Trophoblast cell (in vitro differentiated cells and primary cell): Measurements from ENCODE around the gene NCS1.

Experiments used
- DNase-seq, 2 donors: peaks; one replicate each; pipeline ENCODE4 v3.0.0-alpha.2; 2016
- H2AFZ ChIP-seq: 2 replicates; pipeline ENCODE4 v1.6.1; 2013; ENCODE audit warnings: low read length, moderate library complexity, mild to moderate bottlenecking; ENCODE audit not compliant: insufficient read depth, poor library complexity
- H2AK5ac ChIP-seq: 2 replicates; pipeline ENCODE4 v1.6.1; 2013; ENCODE audit warnings: mild to moderate bottlenecking, low read length
- H2BK120ac ChIP-seq: 2 replicates; pipeline ENCODE4 v1.6.1; 2013; ENCODE audit warnings: low read length, mild to moderate bottlenecking, moderate library complexity; ENCODE audit not compliant: insufficient read depth, poor library complexity
- H2BK12ac ChIP-seq: 2 replicates; pipeline ENCODE4 v1.6.1; 2013; ENCODE audit warnings: mild to moderate bottlenecking, low read length, moderate library complexity
- H2BK5ac ChIP-seq: 2 replicates; pipeline ENCODE4 v1.6.1; 2013; ENCODE audit warnings: low read length, low read depth, moderate library complexity, mild to moderate bottlenecking; ENCODE audit not compliant: poor library complexity
- H3K14ac ChIP-seq: 2 replicates; pipeline ENCODE4 v1.6.1; 2013; ENCODE audit warnings: mild to moderate bottlenecking, low read length
- H3K18ac ChIP-seq: 2 replicates; pipeline ENCODE4 v1.6.1; 2013; ENCODE audit warnings: mild to moderate bottlenecking, low read length
- H3K23ac ChIP-seq: 2 replicates; pipeline ENCODE4 v1.6.1; 2013; ENCODE audit warnings: low read length
- H3K27ac ChIP-seq: 2 replicates; pipeline ENCODE4 v1.5.1; 2013; ENCODE audit warnings: low read depth, mild to moderate bottlenecking, inconsistent platforms, low read length, moderate library complexity
- H3K27me3 ChIP-seq: 2 replicates; pipeline ENCODE4 v1.6.1; 2013; ENCODE audit warnings: inconsistent platforms, mild to moderate bottlenecking, low read length, moderate library complexity; ENCODE audit not compliant: insufficient read depth
- H3K36me3 ChIP-seq, 2 experiments: 1 replicate in 1 of 2; 2 replicates in 1 of 2; pipeline ENCODE4 v1.6.1; 2013; ENCODE audit warnings: low read length in 2 of 2, mild to moderate bottlenecking in 2 of 2, moderate library complexity in 1 of 2; ENCODE audit not compliant: insufficient read depth in 2 of 2, control insufficient read depth in 1 of 2
- H3K4ac ChIP-seq: 2 replicates; pipeline ENCODE4 v1.6.1; 2013; ENCODE audit warnings: low read depth, mild to moderate bottlenecking, low read length, moderate library complexity
- H3K4me1 ChIP-seq, 2 experiments: 1 replicate in 1 of 2; 2 replicates in 1 of 2; pipeline ENCODE4 v1.6.1; 2013; ENCODE audit warnings: low read length in 2 of 2, mild to moderate bottlenecking in 2 of 2, moderate library complexity in 1 of 2; ENCODE audit not compliant: insufficient read depth in 2 of 2, control insufficient read depth in 1 of 2
- H3K4me2 ChIP-seq: 2 replicates; pipeline ENCODE4 v1.6.1; 2013; ENCODE audit warnings: inconsistent platforms, mild to moderate bottlenecking, low read length, moderate library complexity
- H3K4me3 ChIP-seq: 2 replicates; pipeline ENCODE4 v1.5.1; 2013; ENCODE audit warnings: mild to moderate bottlenecking, low read depth, low read length, inconsistent platforms
- H3K79me1 ChIP-seq: one replicate; pipeline ENCODE4 v1.6.1; 2013; ENCODE audit warnings: low read length
- H3K79me2 ChIP-seq: 2 replicates; pipeline ENCODE4 v1.6.1; 2013; ENCODE audit warnings: low read length, mild to moderate bottlenecking; ENCODE audit not compliant: control insufficient read depth, insufficient read depth, poor library complexity
- H3K9ac ChIP-seq: 2 replicates; pipeline ENCODE4 v1.6.1; 2013; ENCODE audit warnings: mild to moderate bottlenecking, low read length
- H3K9me3 ChIP-seq: 2 replicates; pipeline ENCODE4 v1.6.1; 2013; ENCODE audit warnings: low read depth, mild to moderate bottlenecking, control low read depth, inconsistent platforms, low read length; ENCODE audit not compliant: insufficient read depth
- H4K12ac ChIP-seq: 2 replicates; pipeline ENCODE4 v1.6.1; 2013; ENCODE audit warnings: low read depth, mild to moderate bottlenecking, low read length, moderate library complexity
- H4K8ac ChIP-seq: 2 replicates; pipeline ENCODE4 v1.6.1; 2013; ENCODE audit warnings: low read depth, mild to moderate bottlenecking, low read length, moderate library complexity
- H4K91ac ChIP-seq: one replicate; pipeline ENCODE4 v1.6.1; 2013; ENCODE audit warnings: low read depth, mild to moderate bottlenecking, low read length, moderate library complexity
- WGBS: extraction: QIAGEN DNeasy Blood & Tissue Kit; methylation state at CpG from one replicate; pipeline ENCODE4 v1.1.7; 2013; ENCODE audit warnings: missing lambda C conversion rate; ENCODE audit not compliant: insufficient read length, insufficient coverage; ENCODE audit errors: extremely low coverage; 5-methylcytosine and 5-hydroxymethylcytosine counted together

Gene NCS1

DNA sequence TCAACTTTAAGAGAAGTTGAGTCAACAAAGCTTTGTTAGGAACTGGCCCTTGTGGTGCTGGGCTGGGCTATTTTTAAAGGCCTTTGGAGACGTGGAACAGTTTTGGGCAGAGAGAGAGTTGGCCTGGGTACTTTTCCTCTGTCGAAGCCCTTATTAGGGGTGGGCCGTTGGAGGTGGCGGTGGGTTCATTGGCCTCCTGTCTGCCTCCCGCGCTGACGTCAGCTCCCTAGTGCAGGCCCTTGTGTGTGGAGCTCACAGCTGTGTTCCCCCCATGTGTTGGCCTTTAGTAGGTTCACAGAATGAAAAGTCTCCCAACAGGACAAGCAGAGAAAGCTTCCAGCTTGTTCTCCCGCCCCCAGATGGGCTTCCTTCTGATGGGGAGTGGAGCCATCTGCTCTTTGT, 2.7 kb downstream of the NCS1 start:
- no peak for DNase-seq
- no peak overlapping the region for H3K18ac ChIP-seq
- peaks cover 12% of the 10 kb centered on the region for H3K79me1 ChIP-seq
- H4K91ac ChIP-seq = no peak overlapping the region
- peaks cover 10 to 11% of the 10 kb centered on the region in 2 experiments for H3K36me3 ChIP-seq
- no peak overlapping the region for H3K4me2 ChIP-seq
- peaks cover 9% of the 10 kb centered on the region for H3K79me2 ChIP-seq
- H2BK5ac ChIP-seq = no peak overlapping the region
- H2AFZ ChIP-seq = no peak overlapping the region
- no CpG with 5 or more reads among the region's 8 CpGs for whole genome bisulfite sequencing
- no peak overlapping the region for H3K27ac ChIP-seq
- H3K4me3 ChIP-seq = no peak overlapping the region
- H3K4me1 ChIP-seq = peaks cover 14 to 18% of the 10 kb centered on the region in 2 experiments
- H3K14ac ChIP-seq = no peak overlapping the region
- peaks cover 2% of the 10 kb centered on the region for H3K9me3 ChIP-seq
- no peak overlapping the region for H4K8ac ChIP-seq
- no peak overlapping the region for H4K12ac ChIP-seq
- H3K9ac ChIP-seq = no peak overlapping the region
- H2BK120ac ChIP-seq = no peak overlapping the region
- H3K4ac ChIP-seq = no peak overlapping the region
- H3K27me3 ChIP-seq = no peaks in the 10 kb centered on the region
- no peak overlapping the region for H3K23ac ChIP-seq
- H2BK12ac ChIP-seq = no peak overlapping the region
- H2AK5ac ChIP-seq = no peak overlapping the region

- no peak overlapping the region for H3K18ac ChIP-seq
- no peak overlapping the region for H3K4ac ChIP-seq
- H2BK12ac ChIP-seq = no peak overlapping the region
- no peak overlapping the region for H4K8ac ChIP-seq
- no peak overlapping the region for H2BK120ac ChIP-seq
- peaks cover 14 to 18% of the 10 kb centered on the region in 2 experiments for H3K4me1 ChIP-seq
- no peak overlapping the region for H4K12ac ChIP-seq
- H3K79me1 ChIP-seq = peaks cover 12% of the 10 kb centered on the region
- H3K27me3 ChIP-seq = no peaks in the 10 kb centered on the region
- H3K27ac ChIP-seq = no peak overlapping the region
- no peak overlapping the region for H3K14ac ChIP-seq
- WGBS = no CpG with 5 or more reads among the region's 9 CpGs
- no peak overlapping the region for H2BK5ac ChIP-seq
- H4K91ac ChIP-seq = no peak overlapping the region
- H3K9ac ChIP-seq = no peak overlapping the region
- peaks cover 2% of the 10 kb centered on the region for H3K9me3 ChIP-seq
- no peak overlapping the region for H3K4me2 ChIP-seq
- no peak overlapping the region for H2AK5ac ChIP-seq
- DNase-seq = no peak
- H2AFZ ChIP-seq = no peak overlapping the region
- H3K79me2 ChIP-seq = peaks cover 9% of the 10 kb centered on the region
- no peak overlapping the region for H3K4me3 ChIP-seq
- H3K23ac ChIP-seq = no peak overlapping the region
- H3K36me3 ChIP-seq = peaks cover 10 to 11% of the 10 kb centered on the region in 2 experiments
These were observed 3.2 kb downstream of the NCS1 start for GRCh38 chr9:130175355-130175754.

GRCh38 chr9:130176760-130177159, 4.6 kb downstream of the NCS1 start:
- Histone ChIP-seq H4K8ac (no peak overlapping the region), H3K9me3 (peaks cover 2% of the 10 kb centered on the region), H3K4ac (no peak overlapping the region), H3K79me2 (peaks cover 7% of the 10 kb centered on the region), H3K9ac (no peak overlapping the region), H4K12ac (no peak overlapping the region), H3K79me1 (peaks cover 9% of the 10 kb centered on the region), H3K4me3 (no peak overlapping the region), H3K4me1 (peaks cover 11 to 14% of the 10 kb centered on the region in 2 experiments), H3K27ac (no peak overlapping the region), H2BK5ac (no peak overlapping the region), H2BK120ac (no peak overlapping the region), H3K4me2 (no peak overlapping the region), H3K36me3 (peaks cover 16 to 18% of the 10 kb centered on the region in 2 experiments), H3K27me3 (no peaks in the 10 kb centered on the region), H3K14ac (no peak overlapping the region), H2AFZ (no peak overlapping the region), H3K18ac (no peak overlapping the region), H4K91ac (no peak overlapping the region), H2AK5ac (no peak overlapping the region), H2BK12ac (no peak overlapping the region), H3K23ac (no peak overlapping the region)
- WGBS = no CpG with 5 or more reads among the region's 6 CpGs
- no peak for DNase-seq

DNA sequence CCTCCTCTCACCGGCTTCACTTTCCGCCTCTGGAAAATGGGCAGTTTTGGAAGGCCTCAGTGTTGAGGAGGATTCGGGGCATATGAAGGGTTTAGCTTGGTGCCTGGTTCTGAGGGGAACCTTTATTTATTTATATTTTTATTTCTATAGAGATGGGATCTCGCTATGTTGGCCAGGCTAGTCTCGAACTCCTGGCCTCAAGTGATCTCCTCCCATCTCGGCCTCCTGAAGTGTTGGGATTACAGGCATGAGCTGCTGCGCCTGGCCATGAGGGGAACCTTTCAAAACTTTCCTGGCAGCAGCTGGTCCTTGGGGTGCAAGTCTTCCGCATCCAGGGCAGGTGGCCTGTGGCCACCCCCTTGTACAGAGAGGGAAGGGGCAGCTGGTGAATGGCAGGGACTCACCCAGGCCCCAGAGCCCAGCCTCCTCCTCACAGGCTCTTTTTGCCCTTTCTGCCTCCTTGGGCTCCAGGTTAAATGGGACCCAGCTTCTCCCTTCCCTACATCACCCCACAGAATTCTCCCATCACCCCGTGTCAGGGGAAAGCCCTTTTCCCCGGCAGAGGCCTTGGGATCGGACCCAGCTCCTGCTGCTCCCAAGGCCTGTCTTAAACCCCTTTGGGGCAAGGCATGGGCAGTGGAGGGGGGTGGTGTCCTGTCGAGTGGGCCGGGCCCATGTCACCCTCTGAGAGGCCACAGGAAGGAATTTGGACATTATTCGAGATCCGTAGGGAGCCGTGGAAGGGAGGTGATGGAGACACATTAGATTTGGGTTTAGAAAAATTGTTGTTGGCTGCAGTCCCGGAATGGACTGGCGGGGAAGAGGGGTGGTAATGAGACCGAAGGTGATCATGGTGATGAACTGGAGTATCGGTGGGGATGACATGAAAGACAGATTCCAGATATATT, 5.9 kb downstream of the NCS1 start:
- Histone ChIP-seq H4K12ac (no peak overlapping the region), H3K27me3 (no peaks in the 10 kb centered on the region), H3K4ac (no peak overlapping the region), H3K4me2 (no peak overlapping the region), H2BK120ac (no peak overlapping the region), H3K14ac (no peak overlapping the region), H3K79me1 (peaks cover 7% of the 10 kb centered on the region), H3K9ac (no peak overlapping the region), H2BK5ac (no peak overlapping the region), H2AK5ac (no peak overlapping the region), H3K4me1 (peaks cover 18 to 19% of the 10 kb centered on the region in 2 experiments), H4K91ac (no peak overlapping the region), H3K4me3 (no peak overlapping the region), H3K23ac (no peak overlapping the region), H3K79me2 (peaks cover 3% of the 10 kb centered on the region), H3K18ac (no peak overlapping the region), H4K8ac (no peak overlapping the region), H2AFZ (no peak overlapping the region), H2BK12ac (no peak overlapping the region), H3K36me3 (peaks cover 16 to 18% of the 10 kb centered on the region in 2 experiments), H3K27ac (no peak overlapping the region), H3K9me3 (peaks cover 2% of the 10 kb centered on the region)
- DNase-seq = no peak
- no CpG with 5 or more reads among the region's 20 CpGs for WGBS
